Measurements from ENCODE around the gene ZG16.
A peak's percentile ranks its signal among the peaks of the same experiment; 100 is the strongest.
"Not testable (repeated sequence)": the region's sequence is repeated elsewhere in the genome, so short reads cannot be mapped to it uniquely, and the experiment has no call there.

The ZG16 gene

GRCh38 chr16:29787155-29787554 lies 9.1 kb downstream of the ZG16 start:
- DNase-seq (ENCODE audit: low spot score), result not testable (repeated sequence)

- DNase-seq (ENCODE audit: low spot score), result no peak
These were observed 11.7 kb downstream of the ZG16 start for GRCh38 chr16:29789775-29790182.

GRCh38 chr16:29790183-29790948 lies 12.3 kb downstream of the ZG16 start, which contains the start of gene KIF22:
Gene KIF22, plus strand, starts transcription at chr16:29790751. Its CDS starts 9 bp downstream, at chr16:29790760.
- peak; percentile 96 for DNase-seq (ENCODE audit: low spot score)

- no peak for DNase-seq (ENCODE audit: low spot score)
These were observed 13.1 kb downstream of the ZG16 start for GRCh38 chr16:29790949-29791844.

GRCh38 chr16:29791845-29792807 lies 14.1 kb downstream of the ZG16 start:
- no peak for DNase-seq (ENCODE audit: low spot score)

- not testable (repeated sequence) for DNase-seq (ENCODE audit: low spot score)
These were observed 15.1 kb downstream of the ZG16 start for GRCh38 chr16:29793153-29793552.

GRCh38 chr16:29794231-29794710 lies 16.2 kb downstream of the ZG16 start:
- DNase-seq (ENCODE audit: low spot score), result no peak

- no peak for DNase-seq (ENCODE audit: low spot score)
These were observed 24.4 kb downstream of the ZG16 start for GRCh38 chr16:29802416-29802935.

- DNase-seq (ENCODE audit: low spot score), result no peak
These were observed 26.0 kb downstream of the ZG16 start for GRCh38 chr16:29804020-29804419.

- no peak for DNase-seq (ENCODE audit: low spot score)
These were observed 26.6 kb downstream of the ZG16 start for GRCh38 chr16:29804455-29805231.

GRCh38 chr16:29805232-29806098 lies 27.4 kb downstream of the ZG16 start:
- DNase-seq (ENCODE audit: low spot score), result peak; percentile 92

- DNase-seq (ENCODE audit: low spot score), result no peak
These were observed 28.1 kb downstream of the ZG16 start, which contains the start of gene MAZ for GRCh38 chr16:29806099-29806579. Gene MAZ, plus strand, starts transcription at chr16:29806529. Its CDS starts 173 bp downstream, at chr16:29806702.

GRCh38 chr16:29806641-29807425 lies 28.8 kb downstream of the ZG16 start:
- peak; percentile 82 for DNase-seq (ENCODE audit: low spot score)

GRCh38 chr16:29807426-29808218 lies 29.6 kb downstream of the ZG16 start:
- DNase-seq (ENCODE audit: low spot score), result peak; percentile 84

GRCh38 chr16:29808219-29808900 lies 30.3 kb downstream of the ZG16 start:
- DNase-seq (ENCODE audit: low spot score), result no peak

- DNase-seq (ENCODE audit: low spot score), result no peak
These were observed 31.1 kb downstream of the ZG16 start for GRCh38 chr16:29809031-29809747.
